ENCODE data around the gene OGT. TPM values are rescaled to one million over a fixed set of nuclear protein-coding genes. Genes with fewer than 3 reads are reported as not detected.

Gene OGT
- polyA plus RNA-seq, 3 donors, result 11.7 to 310 (median 14.0) TPM

GRCh38 chrX:71578253-71579135 lies 45.6 kb downstream of the OGT start, which contains the start of gene GCNA:
GCNA (plus strand) TSS chrX:71578437; CDS start chrX:71580822, 2,385 bp downstream.
- Mint-ChIP-seq H3K36me3 (peaks cover 36 to 46% of the 10 kb centered on the region in 2 donors), H3K27me3 (ENCODE audit: low read depth in 3 of 3) (peaks cover 0 to 1% (median 0%) of the 10 kb centered on the region in 3 donors), H3K9me3 (peaks cover 0 to 5% (median 0%) of the 10 kb centered on the region in 7 donors), H3K27ac (peak within 1 kb of the TSS in 2 of 7 donors; percentile 57 to 67), H3K4me3 (no peak within 1 kb of the TSS), H3K4me1 (no peaks in the 10 kb centered on the region)
- Histone ChIP-seq H2AFZ (ENCODE audit: insufficient read depth, low read depth, low read length, poor library complexity, severe bottlenecking) (no peak within 1 kb of the TSS), H3K27ac (ENCODE audit: low read depth in 1 of 2, low read length in 2 of 2) (no peak within 1 kb of the TSS), H3K4me1 (ENCODE audit: control insufficient read depth in 1 of 2, insufficient read depth in 2 of 2, low read length in 2 of 2) (no peaks in the 10 kb centered on the region), H3K9ac (ENCODE audit: insufficient read depth, low read length, poor library complexity, severe bottlenecking) (no peak within 1 kb of the TSS), H3K27me3 (ENCODE audit: control insufficient read depth in 2 of 2, insufficient read depth in 2 of 2, low read length in 2 of 2) (no peaks in the 10 kb centered on the region), H3K36me3 (replicated peaks in 1 of 2; ENCODE audit: control insufficient read depth in 1 of 2, insufficient read depth in 2 of 2, low read length in 2 of 2) (peaks cover 23 to 48% of the 10 kb centered on the region in 2 donors), H3K4me3 (replicated peaks in 1 of 3; ENCODE audit: low read depth in 2 of 3, low read length in 3 of 3) (no peak within 1 kb of the TSS), H4K20me1 (ENCODE audit: insufficient read depth, low read length) (peaks cover 35% of the 10 kb centered on the region), H3K4me2 (replicated peaks; ENCODE audit: extremely low read depth, low read length, poor library complexity, severe bottlenecking) (no peak within 1 kb of the TSS), H3K79me2 (ENCODE audit: insufficient read depth, low read length) (no peaks in the 10 kb centered on the region), H3K9me3 (replicated peaks in 1 of 2; ENCODE audit: control insufficient read depth in 1 of 2, insufficient read depth in 1 of 2, low read length in 2 of 2) (no peaks in the 10 kb centered on the region)
- TF ChIP-seq CTCF (IDR thresholded peaks at IDR 0.05), result no peak
- intact Hi-C loops (cut with micrococcal nuclease), result loop anchor here in 1 of 2 donors (10.0 kb wide), 1 partner anchor 184 kb away; no protein-coding TSS in a partner anchor
- no peak for DNase-seq
- 98% methylated on average over 21 of the region's 48 CpGs for WGBS (ENCODE audit: insufficient coverage)

- no peaks in the 10 kb centered on the region for H3K27me3 ChIP-seq (ENCODE audit: control insufficient read depth in 2 of 2, insufficient read depth in 2 of 2, low read length in 2 of 2)
- H3K4me3 Mint-ChIP-seq, result no peak overlapping the region
- intact Hi-C loops (cut with micrococcal nuclease), result loop anchor here in 1 of 2 donors (10.0 kb wide), 1 partner anchor 185 kb away; no protein-coding TSS in a partner anchor
- peaks cover 28 to 38% of the 10 kb centered on the region in 2 donors for H3K36me3 Mint-ChIP-seq
- peaks cover 0 to 5% (median 2%) of the 10 kb centered on the region in 7 donors for H3K9me3 Mint-ChIP-seq
- H3K27ac Mint-ChIP-seq, result peak overlapping the region in 1 of 7 donors; percentile 26
- no peak overlapping the region for H2AFZ ChIP-seq (ENCODE audit: insufficient read depth, low read depth, low read length, poor library complexity, severe bottlenecking)
- peaks cover 0 to 1% (median 0%) of the 10 kb centered on the region in 3 donors for H3K27me3 Mint-ChIP-seq (ENCODE audit: low read depth in 3 of 3)
- H3K27ac ChIP-seq (ENCODE audit: low read depth in 1 of 2, low read length in 2 of 2), result no peak overlapping the region
- no peaks in the 10 kb centered on the region for H3K4me1 Mint-ChIP-seq
- H3K4me1 ChIP-seq (ENCODE audit: control insufficient read depth in 1 of 2, insufficient read depth in 2 of 2, low read length in 2 of 2), result no peaks in the 10 kb centered on the region
- DNase-seq, result no peak
- H3K9me3 ChIP-seq (replicated peaks in 1 of 2; ENCODE audit: control insufficient read depth in 1 of 2, insufficient read depth in 1 of 2, low read length in 2 of 2), result no peaks in the 10 kb centered on the region
- no peaks in the 10 kb centered on the region for H3K79me2 ChIP-seq (ENCODE audit: insufficient read depth, low read length)
- no peak overlapping the region for H3K4me2 ChIP-seq (replicated peaks; ENCODE audit: extremely low read depth, low read length, poor library complexity, severe bottlenecking)
- no peak overlapping the region for H3K9ac ChIP-seq (ENCODE audit: insufficient read depth, low read length, poor library complexity, severe bottlenecking)
- TF ChIP-seq CTCF (IDR thresholded peaks at IDR 0.05), result no peak
- peaks cover 14 to 39% of the 10 kb centered on the region in 2 donors for H3K36me3 ChIP-seq (replicated peaks in 1 of 2; ENCODE audit: control insufficient read depth in 1 of 2, insufficient read depth in 2 of 2, low read length in 2 of 2)
- 95% methylated on average over 13 of the region's 26 CpGs for WGBS (ENCODE audit: insufficient coverage)
- H4K20me1 ChIP-seq (ENCODE audit: insufficient read depth, low read length), result peaks cover 26% of the 10 kb centered on the region
- no peak overlapping the region for H3K4me3 ChIP-seq (replicated peaks in 1 of 3; ENCODE audit: low read depth in 2 of 3, low read length in 3 of 3)
These were observed 46.5 kb downstream of the OGT start for GRCh38 chrX:71579136-71579989.
